ENCODE measurements around the gene HLF.

HLF gene

GRCh38 chr17:55275894-55276804 is 11.4 kb downstream of the HLF start:
- DNase-seq, result no peak

- DNase-seq, result no peak
Observed at GRCh38 chr17:55278173-55278961, 13.6 kb downstream of the HLF start.

- no peak for DNase-seq
Observed at GRCh38 chr17:55279203-55279602, 14.4 kb downstream of the HLF start.

- no peak for DNase-seq
Observed at GRCh38 chr17:55279788-55280187, 15.0 kb downstream of the HLF start.

- DNase-seq, result no peak
Observed at GRCh38 chr17:55280212-55280611, 15.5 kb downstream of the HLF start.

GRCh38 chr17:55281649-55282378 is 17.1 kb downstream of the HLF start:
- no peak for DNase-seq

- no peak for DNase-seq
Observed at GRCh38 chr17:55282379-55282702, 17.6 kb downstream of the HLF start.

- DNase-seq, result no peak
Observed at GRCh38 chr17:55282741-55283140, 18.0 kb downstream of the HLF start.

- DNase-seq, result no peak
Observed at GRCh38 chr17:55283256-55283965, 18.7 kb downstream of the HLF start.

GRCh38 chr17:55284001-55284884 is 19.5 kb downstream of the HLF start:
- DNase-seq, result no peak

- DNase-seq, result no peak
Observed at GRCh38 chr17:55284944-55285339, 20.2 kb downstream of the HLF start.

GRCh38 chr17:55285340-55286301 is 20.9 kb downstream of the HLF start:
- no peak for DNase-seq

- DNase-seq, result no peak
Observed at GRCh38 chr17:55286681-55287589, 22.2 kb downstream of the HLF start.

- DNase-seq, result no peak
Observed at GRCh38 chr17:55288356-55289105, 23.8 kb downstream of the HLF start.

- no peak for DNase-seq
Observed at GRCh38 chr17:55289106-55289446, 24.3 kb downstream of the HLF start.

- no peak for DNase-seq
Observed at GRCh38 chr17:55289978-55290377, 25.2 kb downstream of the HLF start.

- DNase-seq, result no peak
Observed at GRCh38 chr17:55290492-55291113, 25.8 kb downstream of the HLF start.

- no peak for DNase-seq
Observed at GRCh38 chr17:55291114-55291507, 26.4 kb downstream of the HLF start.

Data from GF-D8 (cell line).